Measurements from ENCODE around the gene BAIAP2L2. TPM values are rescaled to one million over a fixed set of nuclear protein-coding genes. Genes with fewer than 3 reads are reported as not detected.

Gene BAIAP2L2
- total and polyA plus RNA-seq, 4 donors = 0.33 to 0.46 (median 0.44) TPM; not detected in 1

DNA sequence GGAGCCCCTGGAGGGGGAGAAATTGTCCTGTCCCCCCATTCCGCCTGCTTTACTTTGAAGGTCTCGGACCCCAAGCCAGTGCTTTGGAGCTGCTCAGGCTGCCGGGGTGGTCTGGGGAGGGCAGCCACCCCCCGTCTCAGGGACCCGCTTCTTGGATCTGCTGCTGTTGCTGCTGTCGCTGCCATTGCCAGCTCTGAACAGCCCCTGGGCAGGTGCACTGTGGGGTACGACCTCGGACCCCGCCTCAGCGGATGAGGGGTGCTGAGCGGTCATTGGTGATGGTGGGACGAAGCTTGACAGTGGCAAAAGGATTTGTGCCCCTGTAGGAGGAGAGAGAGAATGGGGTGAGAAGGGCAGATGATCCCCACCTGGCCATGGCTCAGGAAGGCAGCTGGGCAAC, 25.4 kb downstream of the BAIAP2L2 start (continued):
- no peak for TF ChIP-seq SP1 (IDR thresholded peaks at IDR 0.05)

- Histone ChIP-seq H3K4me1 (ENCODE audit: control insufficient read depth in 4 of 4, insufficient read depth in 4 of 4, low read length in 3 of 4) (peaks cover 4 to 17% (median 15%) of the 10 kb centered on the region in 4 donors), H3K36me3 (ENCODE audit: control insufficient read depth in 4 of 4, insufficient read depth in 3 of 4, low read depth in 1 of 4, low read length in 3 of 4) (no peaks in the 10 kb centered on the region), H3K9me3 (ENCODE audit: control insufficient read depth in 4 of 4, low read length in 3 of 4) (no peaks in the 10 kb centered on the region), H3K4me3 (ENCODE audit: low read depth in 1 of 3, low read length in 3 of 3) (no peak within 1 kb of the TSS), H3K27ac (ENCODE audit: low read depth in 1 of 2, low read length in 2 of 2) (no peak within 1 kb of the TSS), H3K27me3 (ENCODE audit: control insufficient read depth in 4 of 4, insufficient read depth in 4 of 4, low read length in 3 of 4) (no peaks in the 10 kb centered on the region), H3K9ac (ENCODE audit: low read depth in 1 of 2, low read length in 2 of 2) (no peak within 1 kb of the TSS)
- TF ChIP-seq FOXA1 (IDR thresholded peaks at IDR 0.05) (no peak), RXRA (IDR thresholded peaks at IDR 0.05) (no peak), REST (IDR thresholded peaks at IDR 0.05) (no peak), HNF4G (IDR thresholded peaks at IDR 0.05) (no peak)
- TF ChIP-seq, protein P1, sequence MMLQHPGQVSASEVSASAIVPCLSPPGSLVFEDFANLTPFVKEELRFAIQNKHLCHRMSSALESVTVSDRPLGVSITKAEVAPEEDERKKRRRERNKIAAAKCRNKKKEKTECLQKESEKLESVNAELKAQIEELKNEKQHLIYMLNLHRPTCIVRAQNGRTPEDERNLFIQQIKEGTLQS (IDR thresholded peaks at IDR 0.05) = no peak
- TF ChIP-seq, protein P2, sequence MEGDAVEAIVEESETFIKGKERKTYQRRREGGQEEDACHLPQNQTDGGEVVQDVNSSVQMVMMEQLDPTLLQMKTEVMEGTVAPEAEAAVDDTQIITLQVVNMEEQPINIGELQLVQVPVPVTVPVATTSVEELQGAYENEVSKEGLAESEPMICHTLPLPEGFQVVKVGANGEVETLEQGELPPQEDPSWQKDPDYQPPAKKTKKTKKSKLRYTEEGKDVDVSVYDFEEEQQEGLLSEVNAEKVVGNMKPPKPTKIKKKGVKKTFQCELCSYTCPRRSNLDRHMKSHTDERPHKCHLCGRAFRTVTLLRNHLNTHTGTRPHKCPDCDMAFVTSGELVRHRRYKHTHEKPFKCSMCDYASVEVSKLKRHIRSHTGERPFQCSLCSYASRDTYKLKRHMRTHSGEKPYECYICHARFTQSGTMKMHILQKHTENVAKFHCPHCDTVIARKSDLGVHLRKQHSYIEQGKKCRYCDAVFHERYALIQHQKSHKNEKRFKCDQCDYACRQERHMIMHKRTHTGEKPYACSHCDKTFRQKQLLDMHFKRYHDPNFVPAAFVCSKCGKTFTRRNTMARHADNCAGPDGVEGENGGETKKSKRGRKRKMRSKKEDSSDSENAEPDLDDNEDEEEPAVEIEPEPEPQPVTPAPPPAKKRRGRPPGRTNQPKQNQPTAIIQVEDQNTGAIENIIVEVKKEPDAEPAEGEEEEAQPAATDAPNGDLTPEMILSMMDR (IDR thresholded peaks at IDR 0.05; ENCODE audit: low read depth, low read length, missing input control) = no peak
- DNase-seq (ENCODE audit: low spot score) = no peak
- WGBS = 71% methylated on average over 16 of the region's 16 CpGs
Observed at GRCh38 chr22:38083931-38084631, 26.4 kb downstream of the BAIAP2L2 start, which contains the start of gene SLC16A8. TSS of gene SLC16A8 (minus strand) at chr22:38084184. CDS start at chr22:38082873, 1,311 bp downstream.

- 73% methylated on average over 24 of the region's 24 CpGs for WGBS
- Histone ChIP-seq H3K27me3 (ENCODE audit: control insufficient read depth in 4 of 4, insufficient read depth in 4 of 4, low read length in 3 of 4) (no peaks in the 10 kb centered on the region), H3K27ac (ENCODE audit: low read depth in 1 of 2, low read length in 2 of 2) (no peak overlapping the region), H3K4me1 (ENCODE audit: control insufficient read depth in 4 of 4, insufficient read depth in 4 of 4, low read length in 3 of 4) (peaks cover 4 to 17% (median 14%) of the 10 kb centered on the region in 4 donors), H3K36me3 (ENCODE audit: control insufficient read depth in 4 of 4, insufficient read depth in 3 of 4, low read depth in 1 of 4, low read length in 3 of 4) (no peaks in the 10 kb centered on the region), H3K4me3 (ENCODE audit: low read depth in 1 of 3, low read length in 3 of 3) (no peak overlapping the region), H3K9me3 (ENCODE audit: control insufficient read depth in 4 of 4, low read length in 3 of 4) (no peaks in the 10 kb centered on the region), H3K9ac (ENCODE audit: low read depth in 1 of 2, low read length in 2 of 2) (no peak overlapping the region)
- no peak for DNase-seq (ENCODE audit: low spot score)
- TF ChIP-seq RXRA (IDR thresholded peaks at IDR 0.05) (no peak), JUND (IDR thresholded peaks at IDR 0.05) (no peak), HNF4A (conservative IDR thresholded peaks at IDR 0.05) (no peak), NR2F2 (IDR thresholded peaks at IDR 0.05) (no peak), HNF4G (IDR thresholded peaks at IDR 0.05) (no peak), YY1 (IDR thresholded peaks at IDR 0.05) (no peak), FOXA1 (IDR thresholded peaks at IDR 0.05) (no peak), FOXA2 (IDR thresholded peaks at IDR 0.05) (no peak), EGR1 (IDR thresholded peaks at IDR 0.05; ENCODE audit: low read depth in 2 of 2) (no peak), RAD21 (IDR thresholded peaks at IDR 0.05) (no peak), REST (IDR thresholded peaks at IDR 0.05) (no peak)
- TF ChIP-seq, protein P2 (IDR thresholded peaks at IDR 0.05; ENCODE audit: low read depth, low read length, missing input control) = no peak
- TF ChIP-seq, protein P1 (IDR thresholded peaks at IDR 0.05) = no peak
- TF ChIP-seq, protein P3, sequence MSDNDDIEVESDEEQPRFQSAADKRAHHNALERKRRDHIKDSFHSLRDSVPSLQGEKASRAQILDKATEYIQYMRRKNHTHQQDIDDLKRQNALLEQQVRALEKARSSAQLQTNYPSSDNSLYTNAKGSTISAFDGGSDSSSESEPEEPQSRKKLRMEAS (IDR thresholded peaks at IDR 0.05) = no peak
Observed at GRCh38 chr22:38082986-38083710, 27.3 kb downstream of the BAIAP2L2 start.
